DLD1 (cell line): ENCODE measurements around the gene SPDYE2.
"Not testable (repeated sequence)": the region's sequence is repeated elsewhere in the genome, so short reads cannot be mapped to it uniquely, and the experiment has no call there.

Source experiments
- in situ Hi-C: cut with HindIII; loops from 2 replicates; pipeline ENCODE4 v1.10.0; 2017; ENCODE audit warnings: low sequenced_read_pairs

SPDYE2 gene

GRCh38 chr7:102550808-102551422 is at the start of gene SPDYE2:
Gene SPDYE2, plus strand, starts transcription at chr7:102551226. Its CDS starts 2,030 bp downstream, at chr7:102553256.
- in situ Hi-C loops = not testable (repeated sequence)

GRCh38 chr7:102503141-102503540 is 47.9 kb upstream of the SPDYE2 start:
- in situ Hi-C loops = not testable (repeated sequence)

- in situ Hi-C loops = not testable (repeated sequence)
Measured at GRCh38 chr7:102505298-102506185, 45.5 kb upstream of the SPDYE2 start.

- in situ Hi-C loops = not testable (repeated sequence)
Measured at GRCh38 chr7:102507410-102508088, 43.5 kb upstream of the SPDYE2 start.

GRCh38 chr7:102510575-102510974 is 40.5 kb upstream of the SPDYE2 start:
- in situ Hi-C loops = not testable (repeated sequence)

- in situ Hi-C loops = not testable (repeated sequence)
Measured at GRCh38 chr7:102511860-102512522, 39.0 kb upstream of the SPDYE2 start.

- in situ Hi-C loops = not testable (repeated sequence)
Measured at GRCh38 chr7:102512642-102513221, 38.3 kb upstream of the SPDYE2 start.

GRCh38 chr7:102514881-102515721 is 35.9 kb upstream of the SPDYE2 start:
- in situ Hi-C loops = not testable (repeated sequence)

- in situ Hi-C loops = not testable (repeated sequence)
Measured at GRCh38 chr7:102515889-102516288, 35.1 kb upstream of the SPDYE2 start.

GRCh38 chr7:102516951-102517350 is 34.1 kb upstream of the SPDYE2 start:
- in situ Hi-C loops = not testable (repeated sequence)

- in situ Hi-C loops = not testable (repeated sequence)
Measured at GRCh38 chr7:102517550-102518147, 33.4 kb upstream of the SPDYE2 start, which contains the start of gene RASA4B. Gene RASA4B, minus strand, starts transcription at chr7:102517777. Its CDS starts 67 bp downstream, at chr7:102517710.

- in situ Hi-C loops = not testable (repeated sequence)
Measured at GRCh38 chr7:102520797-102521196, 30.2 kb upstream of the SPDYE2 start.

- in situ Hi-C loops = not testable (repeated sequence)
Measured at GRCh38 chr7:102524803-102525202, 26.2 kb upstream of the SPDYE2 start.

GRCh38 chr7:102527182-102527581 is 23.8 kb upstream of the SPDYE2 start:
- in situ Hi-C loops = not testable (repeated sequence)

GRCh38 chr7:102527822-102528793 is 22.9 kb upstream of the SPDYE2 start:
- in situ Hi-C loops = not testable (repeated sequence)

- in situ Hi-C loops = not testable (repeated sequence)
Measured at GRCh38 chr7:102531583-102531982, 19.4 kb upstream of the SPDYE2 start.

- in situ Hi-C loops = not testable (repeated sequence)
Measured at GRCh38 chr7:102532127-102532526, 18.9 kb upstream of the SPDYE2 start.

- in situ Hi-C loops = not testable (repeated sequence)
Measured at GRCh38 chr7:102535062-102535615, 15.9 kb upstream of the SPDYE2 start.
